HTERT RPE-1 (cell line): ENCODE measurements around the gene GAL3ST3.

Experiments used
- in situ Hi-C: fragments of 300-500 bp; cut with MboI; formaldehyde crosslinking; loops from 4 replicates; pipeline ENCODE4 v1.14.3; 2020; ENCODE audit warnings: low sequenced_read_pairs

The GAL3ST3 gene

DNA sequence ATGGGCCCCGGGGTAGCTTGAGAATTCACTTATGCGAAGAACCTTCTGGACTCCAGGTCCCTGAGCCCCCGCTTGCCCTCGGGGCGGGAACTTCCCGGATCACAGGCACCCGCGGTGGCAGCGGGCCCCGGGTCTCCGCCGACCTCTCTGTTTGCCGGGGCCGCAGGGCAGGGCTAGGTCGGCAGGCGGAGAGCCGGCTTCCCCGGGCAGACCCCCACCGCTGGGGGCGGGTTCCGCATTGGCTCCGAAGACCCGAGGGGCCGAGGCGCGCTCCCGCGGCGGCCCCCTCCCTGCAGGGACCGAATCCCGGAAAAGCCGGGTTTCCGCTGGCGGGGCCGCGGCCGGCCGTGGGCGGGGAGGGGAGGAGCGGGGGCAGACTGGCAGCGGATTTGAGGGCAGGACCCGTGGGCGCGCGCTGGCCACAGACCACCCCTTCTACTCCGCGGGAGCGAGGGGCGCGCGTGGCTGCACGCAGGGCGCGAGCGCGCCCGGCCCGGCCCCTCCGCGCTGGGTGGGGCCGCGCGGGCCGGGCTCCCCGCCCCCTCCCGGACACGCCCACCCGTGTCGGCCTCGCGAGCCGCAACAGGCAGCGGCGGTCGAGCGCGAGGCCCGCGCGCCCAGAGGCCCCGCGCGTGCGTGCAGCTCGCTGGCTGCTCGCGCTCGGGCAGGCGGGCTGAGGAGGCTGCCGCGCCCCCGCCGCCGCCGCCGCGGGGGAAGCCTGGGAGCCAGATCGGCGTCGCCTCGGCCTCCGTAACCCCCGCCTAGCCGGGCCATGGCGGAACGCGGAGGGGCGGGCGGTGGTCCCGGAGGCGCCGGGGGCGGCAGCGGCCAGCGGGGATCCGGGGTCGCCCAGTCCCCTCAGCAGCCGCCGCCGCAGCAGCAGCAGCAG is 21.0 kb upstream of the GAL3ST3 start, which contains the start of gene PACS1:
Gene PACS1 (plus strand): TSS at position 558 of the 889 bp plus-strand sequence. CDS start 215 bp downstream, at position 773.
- in situ Hi-C loops = no loop called here

DNA sequence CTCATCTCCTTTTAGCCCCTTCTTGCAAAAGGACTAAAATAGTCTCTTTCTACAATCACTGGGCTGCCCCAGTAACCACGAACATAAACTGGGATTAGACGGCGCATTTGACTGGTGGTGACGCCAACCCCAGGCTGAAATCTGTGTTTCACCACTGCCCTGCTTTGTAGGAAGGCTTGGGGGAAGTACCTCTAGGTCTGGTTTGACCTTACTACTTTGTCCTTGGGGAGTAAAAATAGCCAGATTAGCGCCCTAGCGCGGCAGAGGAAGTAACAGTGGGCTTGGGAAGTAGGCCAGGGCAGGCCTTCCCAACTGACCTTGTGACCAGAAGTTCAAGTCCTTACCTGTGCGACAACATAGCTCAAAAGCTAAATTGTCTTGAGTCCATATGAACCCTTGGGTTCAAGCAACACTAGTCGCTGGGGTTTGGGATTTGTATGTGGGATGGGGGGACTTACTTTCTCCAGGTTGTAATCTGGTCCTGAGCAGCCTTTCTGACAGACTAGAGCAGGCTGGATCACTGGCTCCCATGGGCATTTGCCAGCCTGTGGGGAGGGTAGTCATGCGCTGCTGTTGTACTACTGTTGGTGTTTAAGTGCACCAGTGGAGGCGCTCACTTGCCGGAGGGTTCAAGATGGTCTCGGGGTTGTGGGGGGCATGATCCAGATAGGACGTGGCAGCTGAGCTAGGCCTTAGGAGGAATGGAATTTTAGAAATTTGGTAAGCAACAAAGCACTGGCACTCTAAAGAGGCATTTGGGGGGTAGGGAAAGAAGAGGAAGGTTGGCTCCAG is 20.2 kb upstream of the GAL3ST3 start:
- in situ Hi-C loops = no loop called here

DNA sequence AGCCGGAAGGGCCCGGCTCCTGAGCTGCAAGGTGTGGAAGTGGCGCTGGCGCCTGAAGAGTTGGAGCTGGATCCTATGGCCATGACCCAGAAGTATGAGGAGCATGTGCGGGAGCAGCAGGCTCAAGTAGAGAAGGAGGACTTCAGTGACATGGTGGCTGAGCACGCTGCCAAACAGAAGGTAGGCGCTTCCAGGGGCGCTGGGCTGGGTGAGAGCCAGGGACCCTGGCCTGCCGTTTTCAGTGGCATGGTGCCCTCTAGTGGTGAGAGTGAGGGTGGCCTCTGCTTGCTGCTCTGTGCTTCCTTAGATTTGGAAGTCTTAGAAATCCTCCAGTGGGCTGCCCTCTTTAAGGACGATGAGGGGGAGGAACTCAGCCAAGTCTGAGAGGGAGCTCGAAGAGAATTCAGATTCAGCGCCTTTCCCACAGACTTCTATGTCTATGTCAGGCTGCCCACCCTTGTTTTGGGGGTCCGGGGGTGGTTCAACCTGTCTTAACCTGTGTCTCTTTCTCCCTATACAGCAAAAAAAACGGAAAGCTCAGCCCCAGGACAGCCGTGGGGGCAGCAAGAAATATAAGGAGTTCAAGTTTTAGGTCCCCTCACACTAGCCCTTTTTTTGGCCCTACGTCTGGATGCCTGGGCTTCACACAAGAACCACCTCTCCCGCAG is 19.3 kb upstream of the GAL3ST3 start:
- in situ Hi-C loops = no loop called here

DNA sequence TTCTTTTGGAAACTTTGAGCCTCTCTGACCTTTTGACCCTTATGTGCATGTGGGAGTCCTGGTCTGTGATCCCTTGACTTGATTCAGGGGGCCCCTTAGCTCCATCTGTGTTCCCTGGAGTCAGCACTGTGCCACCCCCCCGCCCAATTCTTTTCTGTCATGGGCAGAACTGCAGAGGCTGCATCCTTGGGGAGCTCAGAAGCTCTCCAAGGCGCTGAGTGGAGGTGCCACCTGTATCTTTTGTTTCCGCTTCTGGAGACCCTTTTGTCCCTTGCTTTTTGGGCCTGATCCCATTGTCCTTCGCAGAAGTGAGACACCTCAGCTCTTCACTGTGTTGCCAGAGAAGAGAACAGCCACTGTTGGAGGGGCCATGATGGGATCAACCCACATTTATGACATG is 18.7 kb upstream of the GAL3ST3 start:
- in situ Hi-C loops = no loop called here

DNA sequence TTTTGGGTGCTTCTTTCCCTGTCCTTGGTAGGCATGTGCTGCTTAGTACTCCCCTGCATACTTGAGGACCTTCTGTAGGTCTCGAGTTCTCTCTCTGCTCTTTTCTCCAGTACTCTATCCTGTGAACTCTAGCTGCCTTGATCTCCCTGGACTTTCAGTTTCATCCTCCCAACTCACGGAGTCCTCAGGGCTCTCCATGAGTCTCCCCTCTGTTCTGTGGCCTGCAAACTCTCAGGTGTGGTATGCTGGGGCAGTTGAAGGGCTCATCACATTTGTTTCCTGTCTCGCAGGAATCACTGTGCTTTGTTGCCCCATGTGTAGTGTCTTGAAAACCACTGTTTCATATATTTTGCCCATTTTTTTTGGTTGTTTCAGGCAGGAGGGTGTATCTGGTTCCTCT is 17.8 kb upstream of the GAL3ST3 start:
- in situ Hi-C loops = no loop called here

DNA sequence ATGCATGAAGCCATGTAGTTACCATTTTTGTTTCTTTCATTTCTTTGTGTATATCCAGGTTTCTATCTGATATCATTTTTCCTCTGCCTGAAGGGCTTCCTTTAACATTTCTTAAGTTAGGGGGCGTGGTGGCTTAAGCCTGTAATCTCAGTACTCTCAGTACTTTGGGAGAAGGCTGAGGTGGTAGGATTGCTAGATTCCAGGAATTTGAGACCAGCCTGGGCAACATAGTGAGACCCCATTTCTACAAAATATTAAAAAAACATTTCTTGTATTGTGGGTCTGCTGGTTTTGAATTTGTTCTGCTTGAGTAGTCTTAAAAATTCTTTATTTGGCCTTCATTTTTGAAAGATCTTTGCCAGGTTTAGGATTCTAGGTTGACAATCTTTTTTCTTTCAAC is 15.6 kb upstream of the GAL3ST3 start:
- in situ Hi-C loops = no loop called here

DNA sequence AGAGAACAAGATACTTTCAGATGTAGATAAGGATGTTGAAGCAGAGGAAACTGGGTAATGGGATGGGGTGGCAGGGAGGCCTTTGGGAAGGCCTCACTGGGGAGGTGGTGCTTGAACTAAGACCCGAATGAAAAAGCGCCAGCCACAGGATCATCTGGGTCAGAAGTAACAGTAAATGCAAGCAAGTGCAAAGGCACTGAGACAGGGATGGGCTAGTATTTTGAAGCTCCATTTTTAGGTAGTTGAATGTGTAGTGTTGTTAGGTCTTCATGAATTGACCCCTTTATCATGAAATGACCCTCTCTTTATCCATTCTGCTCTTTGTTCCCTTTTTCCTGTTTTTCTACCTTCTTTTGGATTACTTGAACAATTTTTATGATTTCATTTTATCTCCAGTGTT is 14.9 kb upstream of the GAL3ST3 start:
- in situ Hi-C loops = no loop called here

DNA sequence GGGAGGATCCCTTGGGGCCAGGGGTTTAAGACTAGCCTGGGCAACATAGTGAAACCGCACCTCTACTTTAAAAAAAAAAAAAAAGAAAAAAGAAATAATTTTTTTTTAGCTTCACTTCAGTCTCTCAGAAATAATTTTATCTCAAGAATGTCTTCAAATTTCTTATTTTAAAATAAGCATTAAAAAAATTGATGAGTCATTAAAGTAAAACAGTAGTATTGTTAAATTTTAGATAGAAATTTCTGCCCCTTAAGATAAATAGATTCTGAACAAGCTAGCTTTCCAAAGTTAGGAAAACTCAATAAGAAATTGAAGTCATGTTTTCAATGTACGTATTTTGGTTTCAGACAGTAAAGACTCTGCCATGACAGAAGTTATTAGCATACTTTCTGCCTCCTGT is 13.4 kb upstream of the GAL3ST3 start:
- in situ Hi-C loops = no loop called here

DNA sequence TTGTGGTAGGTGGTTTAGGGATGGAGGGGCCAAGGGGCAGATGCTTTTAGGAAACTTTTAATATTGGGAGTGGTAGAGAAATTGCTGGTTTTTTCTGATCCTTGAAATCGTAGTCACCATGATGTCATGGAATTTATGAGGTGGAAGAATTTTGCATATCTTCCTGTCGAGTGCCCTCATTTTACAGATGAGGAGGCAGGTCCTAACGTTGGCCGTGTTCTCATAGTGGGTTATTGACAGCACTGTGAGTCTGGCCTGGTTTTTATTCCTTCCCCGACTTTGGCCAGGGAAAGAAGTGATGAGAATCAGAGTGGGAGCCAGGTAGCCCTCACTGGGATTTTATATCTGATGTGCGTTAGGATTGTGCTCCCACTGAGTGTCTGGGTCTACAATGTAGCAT is 12.3 kb upstream of the GAL3ST3 start:
- in situ Hi-C loops = no loop called here

DNA sequence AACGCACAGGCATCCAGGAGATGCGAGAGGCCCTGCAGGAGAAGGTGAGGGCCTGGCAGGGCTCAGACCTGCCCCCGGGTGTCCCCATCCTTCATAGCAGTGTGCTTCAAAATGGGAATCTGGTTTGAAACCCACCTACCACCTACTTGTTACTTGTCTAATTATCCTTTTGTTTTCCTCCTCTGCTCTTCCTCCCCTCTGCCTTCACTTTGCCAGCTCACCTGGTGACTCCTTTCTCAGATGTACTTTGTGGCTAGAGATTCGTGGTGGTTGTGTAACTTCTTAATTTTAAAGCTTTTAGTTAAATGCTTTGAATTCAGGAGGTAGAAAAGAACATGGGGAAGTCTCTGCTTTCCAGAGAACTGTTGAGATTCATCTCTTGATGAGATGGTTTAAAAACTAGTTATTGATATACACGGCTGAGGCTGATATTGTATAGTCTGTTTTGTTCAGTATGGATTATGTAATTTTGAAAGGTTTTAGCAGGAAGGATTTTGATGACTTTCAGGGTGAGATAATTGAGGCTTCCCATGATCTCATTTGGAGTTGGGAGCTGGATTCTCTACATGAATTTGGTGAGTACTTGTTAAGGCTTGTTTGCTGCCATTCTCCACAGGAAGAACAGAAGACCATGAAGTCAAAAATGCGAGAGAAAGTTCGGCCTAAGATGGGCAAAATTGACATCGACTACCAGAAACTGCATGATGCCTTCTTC is 11.2 kb upstream of the GAL3ST3 start:
- in situ Hi-C loops = no loop called here

DNA sequence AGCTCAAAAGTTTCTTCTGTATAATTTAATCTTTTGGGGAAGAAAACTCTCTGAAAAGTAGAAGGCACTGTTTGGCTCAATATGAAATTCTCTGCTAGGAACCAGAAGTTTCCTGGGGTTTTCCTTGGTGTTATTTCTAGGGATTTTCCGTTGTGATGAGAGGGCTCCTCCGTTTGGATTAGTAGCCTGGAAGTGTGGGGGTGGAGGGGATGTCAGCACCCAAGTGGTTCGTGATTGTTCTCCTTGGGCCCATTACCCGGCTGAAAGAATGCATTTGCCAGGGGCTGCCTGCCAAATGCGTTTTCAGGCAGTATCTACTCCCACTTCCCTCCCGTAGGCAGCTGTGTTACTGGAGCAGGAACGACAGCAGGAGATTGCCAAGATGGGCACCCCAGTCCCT is 7.5 kb upstream of the GAL3ST3 start:
- in situ Hi-C loops = no loop called here

DNA sequence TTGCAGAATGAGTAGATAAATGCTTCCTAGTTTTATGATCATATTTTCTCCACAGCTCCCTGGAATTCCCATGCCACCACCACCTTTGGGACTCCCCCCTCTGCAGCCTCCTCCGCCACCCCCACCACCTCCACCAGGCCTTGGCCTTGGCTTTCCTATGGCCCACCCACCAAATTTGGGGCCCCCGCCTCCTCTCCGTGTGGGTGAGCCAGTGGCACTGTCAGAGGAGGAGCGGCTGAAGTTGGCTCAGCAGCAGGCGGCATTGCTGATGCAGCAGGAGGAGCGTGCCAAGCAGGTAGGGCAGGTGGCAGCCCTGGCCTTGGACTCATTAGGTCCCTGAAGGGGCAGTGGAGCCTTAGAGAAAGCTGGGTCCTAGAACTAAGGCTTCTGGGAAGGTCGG is 6.1 kb upstream of the GAL3ST3 start:
- in situ Hi-C loops = no loop called here

DNA sequence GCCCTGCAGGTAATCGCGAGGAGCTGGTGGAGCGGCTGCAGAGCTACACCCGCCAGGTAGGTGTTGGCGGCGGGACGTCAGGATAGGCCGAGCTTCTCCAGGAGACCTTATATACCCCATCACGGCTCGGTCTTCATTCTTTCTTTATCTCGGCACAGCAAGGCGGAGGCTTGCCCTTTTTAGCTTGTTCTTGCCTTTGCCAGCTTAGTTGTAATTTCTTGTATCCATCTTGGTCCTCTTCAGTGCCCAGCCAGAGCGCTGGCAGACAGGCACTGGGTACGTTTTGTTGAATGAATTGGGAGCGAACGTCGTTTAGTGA is 3.7 kb upstream of the GAL3ST3 start:
- in situ Hi-C loops = no loop called here

DNA sequence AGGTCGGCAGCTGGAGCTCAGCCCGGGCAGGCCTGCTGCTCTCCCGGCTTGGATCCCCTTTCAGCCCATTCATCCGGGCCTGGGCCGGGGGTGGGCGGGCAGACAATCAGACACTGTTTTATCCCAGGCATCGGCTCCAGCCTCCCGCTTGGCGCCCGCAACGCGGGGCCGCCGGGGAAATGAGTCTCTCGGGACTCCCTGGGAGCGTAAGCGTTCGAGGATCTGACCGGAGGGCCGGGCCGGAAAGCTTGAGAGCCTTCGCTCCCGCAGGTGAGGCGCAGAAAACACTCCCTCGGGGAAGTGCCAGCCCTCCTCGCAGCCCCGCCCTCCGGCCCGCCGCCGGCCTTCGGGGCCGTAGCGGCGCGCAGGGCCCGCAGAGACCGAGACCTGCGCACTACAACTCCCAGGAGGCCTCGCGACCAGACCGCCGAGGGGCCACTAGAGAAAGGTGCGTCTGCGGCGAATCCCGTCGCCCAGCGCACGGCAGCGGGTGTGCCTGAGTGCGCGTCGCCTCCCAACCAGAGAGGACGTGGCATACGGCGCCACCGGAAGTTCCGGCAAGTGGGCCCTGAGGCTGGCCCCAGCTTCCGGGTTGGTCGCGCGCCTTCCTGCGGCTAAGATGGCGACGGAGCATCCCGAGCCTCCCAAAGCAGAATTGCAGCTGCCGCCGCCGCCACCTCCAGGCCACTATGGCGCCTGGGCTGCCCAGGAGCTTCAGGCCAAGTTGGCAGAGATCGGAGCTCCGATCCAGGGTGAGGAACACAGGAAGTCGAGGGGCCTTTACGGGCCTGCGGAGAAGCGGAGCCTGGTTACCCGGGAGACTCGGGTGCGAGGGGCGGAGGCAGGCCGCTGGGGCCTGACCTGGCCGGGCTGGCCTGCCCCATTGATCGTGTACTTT is 3.1 kb upstream of the GAL3ST3 start, which contains the start of gene SF3B2:
Gene SF3B2 (plus strand): TSS at position 599 of the 898 bp plus-strand sequence. CDS start 21 bp downstream, at position 620.
- in situ Hi-C loops = no loop called here

DNA sequence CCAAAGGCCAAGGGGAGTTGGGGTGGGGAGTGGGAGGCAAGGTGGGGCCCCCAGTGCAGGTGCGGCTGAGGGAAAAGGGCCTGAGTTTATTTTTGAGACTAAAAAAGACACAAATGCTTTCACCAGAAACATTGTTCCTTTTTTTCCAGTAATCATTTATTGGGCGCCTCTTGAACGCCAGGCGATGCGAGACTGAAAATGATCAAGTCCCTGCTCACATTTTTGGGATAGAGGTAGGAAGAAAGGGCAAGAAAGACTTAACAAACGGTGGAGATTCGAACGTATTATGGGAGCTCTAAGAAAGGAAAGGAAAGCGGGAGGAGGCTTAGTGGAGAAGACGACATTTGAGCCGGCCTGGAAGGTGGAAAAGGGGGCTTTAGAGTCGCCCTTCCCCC is 2.4 kb upstream of the GAL3ST3 start:
- in situ Hi-C loops = no loop called here

DNA sequence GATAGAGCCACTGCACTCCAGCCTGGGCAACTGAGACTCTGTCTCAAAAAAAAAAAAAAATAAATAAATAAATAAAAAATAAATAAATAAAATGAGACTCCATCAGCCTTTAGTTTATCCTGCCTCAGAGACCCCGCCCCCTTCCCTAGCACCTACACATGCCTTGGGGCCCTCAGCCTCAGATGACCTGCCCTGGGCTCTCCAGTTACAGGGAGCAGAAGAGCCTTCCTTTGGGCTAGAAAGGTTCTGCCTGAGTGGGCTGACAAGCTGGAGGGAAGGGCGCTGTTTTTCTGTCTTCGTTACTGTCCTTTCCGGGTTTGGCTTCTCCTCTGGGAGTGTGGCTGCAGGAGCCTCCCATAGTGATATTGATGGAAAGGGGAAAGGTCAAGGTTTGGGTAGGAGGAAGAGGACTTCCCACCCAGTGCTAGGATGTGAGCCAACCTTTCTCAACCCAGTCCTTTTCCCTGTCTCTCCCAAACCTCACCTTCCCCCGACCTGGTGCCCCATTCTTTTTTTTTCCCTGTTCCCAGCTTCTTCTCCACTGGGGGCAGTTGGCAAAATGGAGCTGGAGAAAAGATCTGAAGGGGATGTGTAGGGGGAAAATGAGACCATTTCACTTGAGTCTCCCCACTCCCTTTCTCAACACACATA is 1.7 kb upstream of the GAL3ST3 start:
- in situ Hi-C loops = no loop called here

DNA sequence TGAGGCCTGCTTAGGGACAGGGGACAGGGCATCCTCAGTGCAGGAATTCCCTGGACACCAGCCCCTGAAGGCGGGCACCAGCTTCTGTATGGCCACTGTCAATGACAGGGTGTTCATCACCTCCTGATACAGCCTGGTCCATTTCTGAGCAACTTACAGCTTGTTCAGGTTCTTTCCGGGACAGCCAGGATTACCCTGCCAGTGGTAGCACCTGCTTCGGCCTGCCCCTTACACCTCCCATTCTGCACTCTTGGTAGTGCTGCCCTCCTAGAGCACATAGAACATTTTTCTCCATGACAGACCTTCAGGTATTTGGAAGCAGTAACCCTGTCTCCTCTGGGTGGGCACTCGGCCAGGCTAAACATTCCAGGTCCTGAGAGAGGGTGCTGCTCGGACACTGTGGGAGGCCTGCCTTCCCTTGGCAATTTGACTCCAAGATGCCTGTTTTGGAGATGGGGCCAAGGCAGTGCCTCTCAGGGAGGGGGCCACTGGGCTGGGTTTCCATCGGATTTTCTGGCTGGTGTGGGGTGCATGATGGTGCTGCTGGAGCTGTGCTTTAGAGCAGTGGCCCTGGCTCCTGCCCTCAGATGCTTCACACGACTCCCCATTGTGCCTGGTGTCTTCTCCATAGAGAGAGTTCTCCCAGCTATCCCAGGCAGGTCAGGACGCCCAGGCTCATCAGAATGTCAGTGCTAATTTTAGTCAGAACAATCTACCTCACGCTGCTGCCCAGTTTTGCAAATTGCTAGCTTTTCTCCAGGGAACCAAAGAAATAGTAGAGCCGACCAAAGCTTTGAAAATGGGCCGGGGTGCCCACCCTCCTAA is 1.2 kb downstream of the GAL3ST3 start:
- in situ Hi-C loops = no loop called here

DNA sequence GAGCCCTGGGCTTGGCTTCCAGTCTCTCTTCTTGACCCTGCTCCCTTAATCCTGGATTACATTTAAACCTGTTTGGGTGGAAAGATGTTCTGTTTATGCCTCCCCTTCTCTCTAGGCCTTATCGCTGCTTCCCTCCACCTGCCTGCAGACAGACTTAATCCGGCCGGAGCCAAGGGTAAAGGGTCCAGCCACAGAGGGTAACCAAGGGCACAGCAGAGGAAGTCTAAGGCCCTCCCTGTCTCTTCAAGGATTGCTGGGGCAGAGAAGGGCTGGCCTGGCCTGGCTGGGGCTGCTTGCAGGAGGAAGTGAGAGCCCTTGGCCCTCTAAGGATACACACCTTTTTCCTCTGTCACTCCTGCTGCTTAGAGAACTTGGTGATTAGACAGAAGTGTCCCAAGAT is 2.1 kb downstream of the GAL3ST3 start:
- in situ Hi-C loops = no loop called here
